Left ventricle myocardium inferior (tissue), 1 donor: ENCODE measurements around the gene ARHGEF12. TPM values are rescaled to one million over a fixed set of nuclear protein-coding genes. Genes with fewer than 3 reads are reported as not detected.

Source experiments
- DNase-seq: peaks from one replicate; pipeline ENCODE4 v3.0.0-alpha.2; 2020
- H3K27ac ChIP-seq: fragments of 200-600 bp; replicated peaks from 2 replicates; pipeline ENCODE4 v1.8.0; 2021
- H3K27me3 ChIP-seq: fragments of 200-600 bp; 2 replicates; pipeline ENCODE4 v1.8.0; 2021; ENCODE audit warnings: low read depth
- H3K36me3 ChIP-seq: fragments of 200-600 bp; 2 replicates; pipeline ENCODE4 v1.8.0; 2021
- H3K4me1 ChIP-seq: fragments of 200-600 bp; 2 replicates; pipeline ENCODE4 v1.8.0; 2021
- H3K4me3 ChIP-seq: fragments of 200-600 bp; 2 replicates; pipeline ENCODE4 v1.8.0; 2021; ENCODE audit warnings: mild to moderate bottlenecking, moderate library complexity
- H3K9me3 ChIP-seq: fragments of 200-600 bp; replicated peaks from 2 replicates; pipeline ENCODE4 v1.8.0; 2021
- CTCF ChIP-seq: fragments of 200-600 bp; IDR thresholded peaks from 2 replicates; pipeline ENCODE4 v1.8.0; 2021; ENCODE audit warnings: antibody characterized with exemption, mild to moderate bottlenecking, borderline replicate concordance
- intact Hi-C: fragments of 100-400 bp; cut with micrococcal nuclease; formaldehyde crosslinking; loops from one replicate; pipeline ENCODE4 v1.11.0; 2022
- total RNA-seq: library from RNA; stranded (reverse); fragmentation: NEBNext Ultra II Directional; extraction: Animal tissue kit (Norgen Biotek cat#: 25700); gene quantifications from one replicate; pipeline ENCODE4 v1.2.1, GENCODE V29; 2021
- donor health status: DM: no; HTN: yes; CAD: no; lungs with severe emphysema.

ARHGEF12 gene
- total RNA-seq, 1 donor from 2014 or later, result 92.9 TPM

GRCh38 chr11:120513436-120514315 lies 177.5 kb downstream of the ARHGEF12 start:
- peaks cover 85% of the 10 kb centered on the region for H3K27me3 ChIP-seq
- intact Hi-C loops, result loop anchor here (5.0 to 10.0 kb wide), 2 partner anchors 174 to 441 kb away; no protein-coding TSS in a partner anchor
- H3K9me3 ChIP-seq, result no peaks in the 10 kb centered on the region
- H3K36me3 ChIP-seq, result no peaks in the 10 kb centered on the region
- TF ChIP-seq CTCF, result no peak
- DNase-seq, result no peak
- peaks cover 14% of the 10 kb centered on the region for H3K4me1 ChIP-seq
- H3K4me3 ChIP-seq, result no peak overlapping the region
- H3K27ac ChIP-seq, result no peak overlapping the region

GRCh38 chr11:120514541-120515121 lies 178.4 kb downstream of the ARHGEF12 start:
- peaks cover 14% of the 10 kb centered on the region for H3K4me1 ChIP-seq
- TF ChIP-seq CTCF, result no peak
- H3K36me3 ChIP-seq, result no peaks in the 10 kb centered on the region
- no peak for DNase-seq
- no peak overlapping the region for H3K4me3 ChIP-seq
- peaks cover 85% of the 10 kb centered on the region for H3K27me3 ChIP-seq
- H3K9me3 ChIP-seq, result no peaks in the 10 kb centered on the region
- intact Hi-C loops, result loop anchor here (5.0 to 10.0 kb wide), 2 partner anchors 173 to 440 kb away; no protein-coding TSS in a partner anchor
- H3K27ac ChIP-seq, result no peak overlapping the region

- TF ChIP-seq CTCF, result no peak
- Histone ChIP-seq H3K36me3 (no peaks in the 10 kb centered on the region), H3K4me3 (no peak overlapping the region), H3K27me3 (peaks cover 82% of the 10 kb centered on the region), H3K27ac (no peak overlapping the region), H3K9me3 (no peaks in the 10 kb centered on the region), H3K4me1 (peaks cover 14% of the 10 kb centered on the region)
- no peak for DNase-seq
- intact Hi-C loops, result loop anchor here (10.0 kb wide), 1 partner anchor 440 kb away; no protein-coding TSS in a partner anchor
These were observed 179.0 kb downstream of the ARHGEF12 start for GRCh38 chr11:120515186-120515723.

- intact Hi-C loops, result loop anchor here (10.0 kb wide), 1 partner anchor 438 kb away; no protein-coding TSS in a partner anchor
- Histone ChIP-seq H3K4me3 (no peak overlapping the region), H3K4me1 (peaks cover 14% of the 10 kb centered on the region), H3K27me3 (peaks cover 86% of the 10 kb centered on the region), H3K36me3 (no peaks in the 10 kb centered on the region), H3K9me3 (no peaks in the 10 kb centered on the region), H3K27ac (no peak overlapping the region)
- no peak for DNase-seq
- TF ChIP-seq CTCF, result no peak
These were observed 180.5 kb downstream of the ARHGEF12 start for GRCh38 chr11:120516461-120517389.

- Histone ChIP-seq H3K9me3 (no peaks in the 10 kb centered on the region), H3K4me1 (peaks cover 14% of the 10 kb centered on the region), H3K27ac (no peak overlapping the region), H3K36me3 (no peaks in the 10 kb centered on the region), H3K4me3 (no peak overlapping the region), H3K27me3 (peaks cover 88% of the 10 kb centered on the region)
- intact Hi-C loops, result loop anchor here (10.0 kb wide), 1 partner anchor 437 kb away; no protein-coding TSS in a partner anchor
- no peak for TF ChIP-seq CTCF
- DNase-seq, result no peak
These were observed 181.2 kb downstream of the ARHGEF12 start for GRCh38 chr11:120517390-120517761.
